ENCODE measurements around the gene ASTN2.

GRCh38 chr9:117448066-117448465 lies 33.2 kb upstream of the ASTN2 start:
- TF ChIP-seq CTCF (IDR thresholded peaks at IDR 0.05) (no peak), POLR2A (IDR thresholded peaks at IDR 0.05) (no peak)

Data from testis (tissue), 2 donors.